RWPE2 (cell line): Measurements from ENCODE around the gene ELP4.

Experiments
- ATAC-seq: fragments of 200-7000 bp; cut with Tn5 transposase; 3 replicates; pipeline ENCODE4 v1.9.1; 2021; ENCODE audit warnings: low read depth
- DNase-seq: peaks from one replicate; pipeline ENCODE4 v3.0.0-alpha.2; 2020; ENCODE audit warnings: low spot score
- H3K27ac ChIP-seq: fragments of 450-650 bp; 2 replicates; pipeline ENCODE4 v1.5.1; 2017; ENCODE audit warnings: mild to moderate bottlenecking; ENCODE audit not compliant: poor library complexity, severe bottlenecking
- H3K27me3 ChIP-seq: fragments of 250-450 bp; sonication (Bioruptor Pico); 2 replicates; pipeline ENCODE4 v1.5.1; 2021; ENCODE audit warnings: mild to moderate bottlenecking, moderate library complexity; ENCODE audit not compliant: insufficient read depth, poor library complexity, severe bottlenecking
- H3K36me3 ChIP-seq: fragments of 250-450 bp; sonication (Bioruptor Pico); 2 replicates; pipeline ENCODE4 v1.5.1; 2020; ENCODE audit warnings: low read depth, mild to moderate bottlenecking, moderate library complexity
- H3K4me1 ChIP-seq: fragments of 250-450 bp; sonication (Bioruptor Pico); 2 replicates; pipeline ENCODE4 v1.5.1; 2021; ENCODE audit warnings: mild to moderate bottlenecking, moderate library complexity; ENCODE audit not compliant: insufficient read depth, poor library complexity, severe bottlenecking
- H3K4me3 ChIP-seq: fragments of 250-450 bp; sonication (Bioruptor Pico); 2 replicates; pipeline ENCODE4 v1.5.1; 2021; ENCODE audit warnings: mild to moderate bottlenecking, moderate library complexity; ENCODE audit not compliant: severe bottlenecking
- H3K9me3 ChIP-seq: fragments of 250-450 bp; sonication (Bioruptor Pico); 2 replicates; pipeline ENCODE4 v1.5.1; 2021; ENCODE audit warnings: mild to moderate bottlenecking, moderate library complexity; ENCODE audit not compliant: severe bottlenecking
- CTCF ChIP-seq: fragments of 450-650 bp; IDR thresholded peaks from one replicate; pipeline ENCODE4 v1.5.1; 2017; ENCODE audit warnings: mild to moderate bottlenecking, moderate library complexity; ENCODE audit not compliant: poor library complexity, severe bottlenecking

The ELP4 gene

DNA sequence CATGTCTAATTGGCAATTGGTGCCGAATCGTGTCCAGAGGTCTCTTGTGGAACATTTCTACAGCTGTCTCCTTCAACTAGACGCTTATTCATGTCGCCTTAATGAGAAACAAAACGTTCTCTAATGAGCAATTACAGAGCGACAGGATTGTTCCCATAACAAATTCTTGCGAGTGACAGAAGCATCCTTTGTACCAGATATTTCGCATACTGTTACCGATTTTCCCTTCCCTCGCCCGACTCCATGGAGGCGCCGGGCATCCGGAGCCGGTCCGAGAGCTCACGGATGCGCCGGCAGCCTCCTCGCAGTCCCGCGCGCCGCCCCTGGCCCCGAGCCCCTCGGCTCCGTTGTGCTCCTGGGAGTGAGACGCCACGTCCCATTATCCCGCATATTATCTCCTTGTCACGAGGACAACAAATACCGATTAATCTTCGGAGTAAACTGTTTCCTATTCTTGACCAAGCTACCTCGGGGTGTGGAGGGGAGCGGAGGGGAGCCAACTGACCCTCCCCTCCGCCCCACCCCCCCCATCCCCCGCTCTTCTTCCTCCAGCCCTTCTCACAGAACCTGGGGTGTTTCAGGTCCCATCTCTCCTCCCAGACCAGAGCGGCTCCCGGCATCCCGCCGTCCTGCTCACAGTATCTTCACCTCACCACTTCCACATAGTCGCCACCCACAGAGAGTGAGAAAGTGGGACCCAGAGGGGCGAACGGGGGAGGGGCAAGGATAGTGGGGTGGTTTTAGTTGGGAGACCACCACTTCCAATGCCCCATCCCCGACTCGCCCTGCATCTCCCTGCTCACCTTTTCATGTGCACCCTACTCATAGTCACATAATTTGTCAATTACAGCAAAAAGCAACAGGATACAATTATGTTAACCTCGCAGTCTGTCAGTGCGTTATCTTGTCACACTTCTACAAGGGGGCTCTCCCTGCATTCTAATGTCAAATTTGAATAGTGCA lies 290.1 kb downstream of the ELP4 start:
- no peaks in the 10 kb centered on the region for H3K36me3 ChIP-seq

GRCh38 chr11:31800398-31801265 lies 291.1 kb downstream of the ELP4 start:
- Histone ChIP-seq H3K4me3 (no peak overlapping the region), H3K4me1 (no peaks in the 10 kb centered on the region), H3K9me3 (no peaks in the 10 kb centered on the region), H3K27me3 (peaks cover 97% of the 10 kb centered on the region), H3K36me3 (no peaks in the 10 kb centered on the region), H3K27ac (no peak overlapping the region)
- no peak for ATAC-seq
- TF ChIP-seq CTCF, result no peak
- no peak for DNase-seq

More for the DNA sequence above, 290.1 kb downstream of the ELP4 start:
- Histone ChIP-seq H3K4me3 (no peak overlapping the region), H3K9me3 (no peaks in the 10 kb centered on the region), H3K27ac (no peak overlapping the region), H3K27me3 (peaks cover 97% of the 10 kb centered on the region), H3K4me1 (no peaks in the 10 kb centered on the region)
- ATAC-seq, result no peak
- DNase-seq, result no peak
- no peak for TF ChIP-seq CTCF

GRCh38 chr11:31801298-31801702 lies 291.7 kb downstream of the ELP4 start:
- H3K4me3 ChIP-seq, result no peak overlapping the region
- H3K4me1 ChIP-seq, result no peaks in the 10 kb centered on the region
- TF ChIP-seq CTCF, result no peak
- peaks cover 99% of the 10 kb centered on the region for H3K27me3 ChIP-seq
- no peaks in the 10 kb centered on the region for H3K9me3 ChIP-seq
- ATAC-seq, result no peak
- no peaks in the 10 kb centered on the region for H3K36me3 ChIP-seq
- DNase-seq, result no peak
- H3K27ac ChIP-seq, result no peak overlapping the region

DNA sequence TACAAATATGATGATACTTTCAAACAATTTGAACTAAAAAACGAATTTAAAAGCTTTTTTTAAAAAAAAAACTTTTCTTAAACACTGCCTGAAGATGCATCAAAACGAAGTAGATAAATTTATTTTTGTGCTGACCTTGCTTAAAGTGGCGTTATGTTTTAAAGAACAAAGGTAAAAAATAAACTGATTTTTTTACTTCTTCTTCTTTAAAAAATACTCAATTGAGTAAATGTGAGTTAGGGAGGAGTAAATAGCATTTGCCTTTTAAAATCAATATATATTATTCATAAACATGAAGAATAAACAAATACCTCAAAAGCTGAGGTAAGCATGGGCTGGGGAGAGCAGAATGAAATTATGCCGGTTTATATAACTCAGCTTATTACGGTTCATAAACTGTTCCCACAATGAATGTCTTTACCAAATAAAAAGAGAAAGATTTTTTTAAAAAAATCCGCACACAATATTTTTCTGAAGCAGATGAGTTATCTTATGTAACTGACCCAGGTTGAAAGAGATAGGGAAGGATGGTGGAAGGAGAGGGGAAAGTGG lies 292.5 kb downstream of the ELP4 start:
- peaks cover 100% of the 10 kb centered on the region for H3K27me3 ChIP-seq
- no peak overlapping the region for H3K27ac ChIP-seq
- H3K4me1 ChIP-seq, result no peaks in the 10 kb centered on the region
- H3K36me3 ChIP-seq, result no peaks in the 10 kb centered on the region
- no peaks in the 10 kb centered on the region for H3K9me3 ChIP-seq
- DNase-seq, result no peak
- no peak for ATAC-seq
- no peak overlapping the region for H3K4me3 ChIP-seq
- TF ChIP-seq CTCF, result no peak
